Erythroblast (primary cell): ENCODE data around the gene KLK8.

Experiments used
- GATA1 ChIP-seq: IDR thresholded peaks from 2 replicates; pipeline ENCODE4 v1.6.1; 2011; ENCODE audit warnings: low read depth, mild to moderate bottlenecking, control low read depth, low read length, moderate library complexity
- POLR2A ChIP-seq: IDR thresholded peaks from 2 replicates; pipeline ENCODE4 v1.6.1; 2011; ENCODE audit warnings: mild to moderate bottlenecking, low read length

DNA sequence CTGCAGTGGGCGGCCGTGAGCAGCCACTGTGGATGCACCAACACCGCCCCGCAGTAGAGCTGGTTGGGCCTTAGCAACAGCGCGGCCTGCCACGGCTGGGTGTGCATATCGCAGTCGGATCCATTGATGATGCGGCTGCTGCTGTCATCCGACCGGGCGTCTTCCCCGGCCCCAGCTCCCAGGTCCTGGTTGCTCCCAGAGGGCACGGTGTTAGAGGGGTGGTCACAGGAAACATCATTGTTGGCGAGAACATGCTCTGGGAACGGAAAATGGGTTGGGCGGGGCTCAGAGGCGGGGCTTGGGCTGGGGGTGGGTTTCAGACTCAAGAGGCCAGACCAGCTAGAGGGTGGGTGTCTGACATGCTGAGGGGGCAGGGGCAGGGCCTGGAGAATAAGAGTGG lies 51.5 kb downstream of the KLK8 start:
- TF ChIP-seq POLR2A (no peak), GATA1 (no peak)
